SU-DHL-6 (cell line): ENCODE results near the gene AMZ1.

ENCODE experiments used
- CTCF ChIP-seq: fragments of 200-600 bp; sonication (generic); IDR thresholded peaks from one replicate; pipeline ENCODE4 v1.5.1; 2017; ENCODE audit warnings: antibody characterized with exemption, mild to moderate bottlenecking, low read length, moderate library complexity; ENCODE audit not compliant: insufficient read depth, poor library complexity, severe bottlenecking
- EZH2phosphoT487 ChIP-seq: fragments of 200-600 bp; sonication (generic), shearing (Covaris generic); conservative IDR thresholded peaks from 2 replicates; pipeline ENCODE4 v1.6.1; 2018; ENCODE audit warnings: mild to moderate bottlenecking, antibody characterized with exemption, low read length, moderate library complexity, mixed read lengths

- no peak for TF ChIP-seq CTCF
- no peak for TF ChIP-seq EZH2phosphoT487
Observed at GRCh38 chr7:2729893-2730716, 42.1 kb downstream of the AMZ1 start.
